Posterior cingulate gyrus (tissue), 11 donors: ENCODE results near the gene ERG28.
"Not testable (repeated sequence)": the region's sequence is repeated elsewhere in the genome, so short reads cannot be mapped to it uniquely, and the experiment has no call there.

Experiments
- DNase-seq, 10 donors: peaks; one replicate each; pipeline versions ENCODE4 v3.0.0 to v3.0.0-alpha.2; 2020 to 2021; ENCODE audit warnings: mixed read lengths in 3 of 10
- intact Hi-C: fragments of 100-400 bp; cut with DNase I; formaldehyde crosslinking; loops from one replicate; pipeline ENCODE4 v1.15.1; 2023

Gene ERG28, protein sequence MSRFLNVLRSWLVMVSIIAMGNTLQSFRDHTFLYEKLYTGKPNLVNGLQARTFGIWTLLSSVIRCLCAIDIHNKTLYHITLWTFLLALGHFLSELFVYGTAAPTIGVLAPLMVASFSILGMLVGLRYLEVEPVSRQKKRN

DNA sequence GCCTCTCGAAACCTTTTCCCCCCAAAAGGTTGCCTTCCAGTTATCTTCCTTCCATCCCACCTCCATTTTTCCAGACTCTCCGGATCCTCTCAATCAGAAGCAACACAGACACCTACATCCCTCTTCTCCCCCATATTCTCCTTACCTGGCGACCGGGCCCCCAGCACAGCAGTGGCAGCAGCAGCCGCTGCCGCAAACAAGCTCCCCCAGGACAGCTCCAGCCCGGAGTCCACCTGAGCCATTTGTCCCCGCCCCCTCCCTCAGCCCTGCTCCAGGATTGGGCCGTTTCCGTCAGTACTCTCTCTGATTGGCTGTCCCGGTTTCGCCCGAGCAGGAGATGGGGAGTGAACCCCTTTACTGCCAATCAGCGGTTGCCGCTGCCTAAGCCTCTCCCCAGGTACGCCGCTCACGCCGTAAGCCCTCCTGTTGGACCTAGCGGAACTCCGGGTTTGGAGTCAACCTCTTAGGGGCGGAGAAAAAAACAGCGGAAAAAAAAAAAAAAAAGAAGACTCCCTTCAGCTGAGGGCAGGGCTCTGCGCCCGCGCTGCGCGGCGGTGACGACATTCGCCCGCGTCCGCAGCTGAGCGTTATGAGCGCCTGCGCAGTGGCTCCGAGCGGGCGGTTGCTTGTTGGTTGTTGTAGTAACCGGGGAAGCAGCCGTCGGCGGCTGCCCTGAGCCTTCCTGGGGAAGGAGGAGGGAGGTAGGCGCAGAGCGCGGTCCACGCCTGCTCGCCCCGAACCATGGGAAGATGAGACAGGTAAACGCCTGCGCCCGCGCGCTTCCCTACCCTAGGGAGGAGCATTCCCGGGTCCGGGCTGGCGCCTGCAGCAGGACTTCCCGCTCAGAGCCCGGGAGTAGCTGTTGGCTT, at the start of gene ERG28, which contains the start of gene TTLL5:
ERG28 (minus strand) TSS at position 247 of the 869 bp plus-strand sequence. CDS start 3,374 bp downstream, outside the sequence.
TTLL5 (plus strand) TSS at position 617 of the 869 bp plus-strand sequence. CDS start 1,904 bp downstream, outside the sequence.
- intact Hi-C loops: no loop called here
- DNase-seq: peak; percentile 95 to 99 (median 98)

DNA sequence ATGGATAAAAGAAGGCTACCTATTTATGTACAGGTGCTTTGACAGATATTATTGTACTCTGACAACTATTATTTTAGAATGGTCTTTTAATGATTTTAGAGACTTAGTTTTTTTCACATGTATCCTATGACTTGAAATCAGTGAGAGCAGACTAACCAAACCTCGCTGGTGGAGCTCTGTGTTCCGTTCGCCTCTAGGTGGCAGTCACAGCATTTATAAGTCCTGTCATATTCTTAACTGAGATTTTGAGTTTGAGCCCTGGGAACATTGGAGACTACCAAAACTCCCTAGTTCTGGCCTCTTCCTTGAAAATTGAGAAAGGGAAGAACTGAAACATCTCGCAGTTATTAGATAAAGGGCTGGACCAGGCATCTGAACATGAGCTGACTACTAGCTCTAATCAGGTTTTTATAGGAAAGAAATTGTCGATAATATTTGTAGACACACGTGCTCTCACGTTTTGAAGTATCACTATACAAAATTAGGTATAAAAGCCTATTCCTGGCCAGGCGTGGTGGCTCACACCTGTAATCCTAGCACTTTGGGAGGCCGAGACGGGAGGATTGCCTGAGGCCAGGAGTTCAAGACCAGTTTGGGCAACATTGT, 48.6 kb upstream of the ERG28 start:
- DNase-seq: peak; percentile 43 to 94 (median 76)
- intact Hi-C loops: loop anchor here (5.0 kb wide), 1 partner anchor 198 kb away; no protein-coding TSS in a partner anchor

DNA sequence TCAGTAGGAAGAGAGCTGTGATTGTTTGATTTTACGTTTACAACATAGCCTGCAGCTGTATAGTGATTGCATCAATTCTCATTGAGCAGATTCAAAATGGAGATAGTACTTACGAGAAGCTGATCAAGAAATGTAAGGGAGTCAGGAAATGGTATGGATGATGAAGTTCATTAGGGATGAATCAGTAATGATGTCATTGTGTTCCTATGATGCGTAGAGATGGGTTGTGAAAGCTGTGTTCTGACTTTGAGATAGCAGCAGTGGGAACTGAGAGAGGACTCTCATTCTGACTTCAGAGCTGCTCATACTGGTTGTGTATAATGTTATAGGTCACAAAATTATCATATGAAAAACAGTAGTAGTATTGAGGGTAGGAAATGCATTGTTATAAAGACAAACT, 44.3 kb upstream of the ERG28 start:
- intact Hi-C loops: loop anchor here (5.0 kb wide), 1 partner anchor 202 kb away; no protein-coding TSS in a partner anchor
- no peak for DNase-seq

- DNase-seq: no peak
- intact Hi-C loops: no loop called here
Measured at GRCh38 chr14:75703467-75703866, 42.8 kb upstream of the ERG28 start.

GRCh38 chr14:75702616-75703261, 42.1 kb upstream of the ERG28 start:
- intact Hi-C loops: no loop called here
- DNase-seq: peak in 1 of 10 donors; percentile 17

DNA sequence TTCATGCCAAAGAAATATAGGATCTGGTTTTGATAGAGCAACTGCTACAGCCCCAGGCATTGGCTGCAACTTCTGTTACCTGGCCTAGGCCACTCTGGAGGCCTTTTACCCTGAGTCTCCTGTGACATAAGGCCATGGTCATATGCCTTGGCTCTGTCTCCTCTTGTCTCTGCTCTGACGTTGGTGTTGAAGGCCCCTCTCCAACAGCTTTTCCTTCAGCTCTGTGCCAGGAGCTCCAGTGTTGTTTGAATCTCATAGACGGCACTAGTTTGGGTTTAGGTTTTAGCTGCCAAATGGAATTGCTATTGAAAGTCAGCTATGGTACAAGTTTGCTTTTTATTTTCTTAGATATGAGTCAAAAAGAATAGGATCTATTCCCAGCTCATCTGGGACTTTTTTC, 41.4 kb upstream of the ERG28 start:
- no peak for DNase-seq
- intact Hi-C loops: no loop called here

- intact Hi-C loops: no loop called here
- DNase-seq: no peak
Measured at GRCh38 chr14:75700295-75700694, 39.6 kb upstream of the ERG28 start.

DNA sequence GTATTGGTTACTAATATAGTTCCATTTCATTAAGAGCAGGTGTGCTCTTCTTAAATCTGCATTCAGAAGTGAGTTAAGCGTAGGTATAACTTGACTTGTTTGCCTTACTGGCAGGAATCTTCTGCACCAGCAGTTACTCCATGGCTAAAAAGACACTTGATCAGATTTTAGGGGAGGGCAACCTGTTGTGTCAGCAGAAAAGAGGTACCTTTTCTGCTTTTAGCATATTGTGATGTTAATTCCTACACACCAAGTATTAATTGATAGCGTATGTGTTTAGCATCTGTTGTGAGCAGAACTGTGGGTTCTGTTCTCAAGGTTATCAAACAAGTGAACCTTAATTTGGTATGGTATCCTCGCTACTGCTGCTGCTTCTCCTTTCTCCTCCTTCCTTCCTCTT, 38.7 kb upstream of the ERG28 start:
- DNase-seq: no peak
- intact Hi-C loops: no loop called here

- intact Hi-C loops: no loop called here
- DNase-seq: no peak
Measured at GRCh38 chr14:75697918-75698317, 37.2 kb upstream of the ERG28 start.

DNA sequence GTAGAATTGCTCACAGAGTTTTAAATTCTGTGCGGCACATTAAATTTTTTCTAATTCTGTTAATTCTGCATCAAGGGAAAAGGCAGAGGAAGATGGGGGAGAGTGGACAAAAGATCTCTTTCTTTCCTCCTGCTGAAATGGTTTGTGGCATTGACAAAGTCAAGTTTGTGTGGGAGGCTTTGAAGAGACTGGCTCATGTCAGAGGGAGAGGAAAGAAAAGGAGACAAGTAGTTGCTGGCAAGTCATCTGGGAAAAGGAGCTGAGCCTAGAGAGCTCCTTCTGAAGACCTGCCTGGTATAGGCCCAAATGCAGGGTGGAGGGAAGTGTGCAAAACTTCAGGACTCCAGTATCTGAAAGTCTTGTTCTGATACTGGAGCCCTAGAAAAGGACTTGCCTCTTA, 36.7 kb upstream of the ERG28 start:
- intact Hi-C loops: no loop called here
- no peak for DNase-seq

DNA sequence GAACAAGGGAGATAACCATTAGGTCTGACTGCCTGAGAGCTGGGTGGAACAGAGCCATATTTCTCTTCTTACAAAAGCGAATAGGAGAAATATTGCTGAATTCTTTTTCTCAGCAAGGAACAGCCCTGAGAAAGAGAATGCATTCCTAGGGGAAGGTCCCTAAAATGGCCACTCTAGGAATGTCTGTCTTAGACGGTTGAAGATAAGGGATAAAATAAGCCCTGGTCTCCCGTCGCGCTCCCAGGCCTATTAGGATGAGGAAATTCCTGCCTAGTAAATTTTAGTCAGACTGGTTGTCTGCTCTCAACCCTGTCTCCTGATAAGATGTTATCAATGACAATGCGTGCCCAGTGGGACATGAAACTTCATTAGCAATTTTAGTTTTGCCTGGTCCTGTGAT, 34.3 kb upstream of the ERG28 start:
- intact Hi-C loops: not testable (repeated sequence)

GRCh38 chr14:75690010-75690409, 29.3 kb upstream of the ERG28 start:
- intact Hi-C loops: no loop called here

More for the DNA sequence above, 34.3 kb upstream of the ERG28 start:
- not testable (repeated sequence) for DNase-seq

DNA sequence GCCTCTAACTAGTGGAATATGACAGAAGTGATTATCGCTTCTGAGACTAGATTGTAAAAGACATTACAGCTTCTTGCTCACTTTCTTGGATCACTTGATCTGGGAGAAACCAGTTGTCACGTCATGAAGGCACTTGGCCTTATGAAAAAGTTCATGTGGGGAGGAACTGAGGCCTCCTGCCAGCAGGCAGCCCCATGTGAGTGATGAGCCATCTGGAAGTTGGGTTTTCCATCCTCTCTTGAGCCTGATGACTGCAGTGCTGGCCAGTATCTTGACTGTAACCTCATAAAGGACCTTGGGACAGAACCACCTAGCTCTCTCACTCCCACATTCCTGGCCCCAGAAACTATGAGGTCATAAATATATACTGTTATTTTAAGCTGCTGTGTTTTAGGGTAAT, 28.3 kb upstream of the ERG28 start:
- intact Hi-C loops: no loop called here
- DNase-seq: no peak

More at GRCh38 chr14:75690010-75690409, 29.3 kb upstream of the ERG28 start:
- DNase-seq: no peak

GRCh38 chr14:75685910-75686309, 25.2 kb upstream of the ERG28 start:
- no peak for DNase-seq
- intact Hi-C loops: no loop called here

GRCh38 chr14:75675265-75675960, 14.7 kb upstream of the ERG28 start:
- intact Hi-C loops: no loop called here

DNA sequence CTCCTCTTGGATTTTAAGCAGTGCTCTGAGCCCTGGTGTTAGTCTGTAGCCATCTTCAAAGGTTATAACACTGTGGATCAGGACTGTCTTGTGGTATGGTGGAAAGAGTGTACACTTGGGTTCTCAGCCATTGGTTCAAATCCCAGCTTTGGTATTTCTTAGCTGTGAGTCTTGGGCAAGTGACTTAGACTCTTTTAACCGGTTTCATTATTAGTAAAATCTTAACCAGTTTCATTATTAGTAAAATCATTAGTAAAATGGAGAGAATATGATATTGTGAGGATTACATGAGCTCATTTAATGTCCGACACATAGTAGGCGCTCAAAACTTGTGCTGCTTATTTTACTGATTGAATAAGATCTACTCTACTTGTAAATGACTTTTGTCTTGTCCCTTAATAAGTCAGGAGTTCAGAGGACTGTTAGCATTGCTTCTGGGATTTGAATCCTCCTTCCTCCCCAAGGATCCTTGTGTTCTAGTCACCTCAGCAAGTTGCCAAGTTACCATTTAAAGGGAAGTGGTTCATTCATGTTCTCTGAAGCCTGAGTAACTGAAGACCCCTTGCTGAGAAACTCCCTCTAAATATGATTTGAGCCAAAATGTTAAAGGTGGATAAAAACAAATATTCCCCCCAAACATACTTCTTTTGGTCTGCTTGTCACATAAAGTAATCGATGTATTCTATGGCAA, 12.8 kb upstream of the ERG28 start:
- DNase-seq: no peak
- intact Hi-C loops: no loop called here

More at GRCh38 chr14:75675265-75675960, 14.7 kb upstream of the ERG28 start:
- DNase-seq: no peak

- intact Hi-C loops: no loop called here
Measured at GRCh38 chr14:75672605-75673192, 12.0 kb upstream of the ERG28 start.

GRCh38 chr14:75667099-75667765, 6.6 kb upstream of the ERG28 start:
- no peak for DNase-seq
- intact Hi-C loops: no loop called here

More at GRCh38 chr14:75672605-75673192, 12.0 kb upstream of the ERG28 start:
- no peak for DNase-seq

- DNase-seq: no peak
- intact Hi-C loops: no loop called here
Measured at GRCh38 chr14:75662966-75663365, 2.3 kb upstream of the ERG28 start.
